Type B pancreatic cell (in vitro differentiated cells): ENCODE data around the gene LDLRAD4. TPM values are rescaled to one million over a fixed set of nuclear protein-coding genes. Genes with fewer than 3 reads are reported as not detected.

Experiments used
- DNase-seq: peaks from one replicate; pipeline ENCODE4 v3.0.0; 2021; ENCODE audit warnings: mixed read lengths; ENCODE audit not compliant: unreplicated experiment; ENCODE audit errors: extremely low spot score
- H3K27ac Mint-ChIP-seq: 2 replicates; pipeline ENCODE4 v1.8.0; 2021; ENCODE audit warnings: mild to moderate bottlenecking, mixed read lengths
- H3K27me3 Mint-ChIP-seq: 2 replicates; pipeline ENCODE4 v1.8.0; 2021; ENCODE audit warnings: mixed read lengths
- H3K36me3 Mint-ChIP-seq: 2 replicates; pipeline ENCODE4 v1.8.0; 2021; ENCODE audit warnings: mixed read lengths
- H3K4me1 Mint-ChIP-seq: one replicate; pipeline ENCODE4 v1.8.0; 2021; ENCODE audit warnings: mixed read lengths; ENCODE audit not compliant: unreplicated experiment
- H3K4me3 Mint-ChIP-seq: 2 replicates; pipeline ENCODE4 v1.8.0; 2021; ENCODE audit warnings: mild to moderate bottlenecking, mixed read lengths
- H3K9me3 Mint-ChIP-seq: 2 replicates; pipeline ENCODE4 v1.8.0; 2021; ENCODE audit warnings: mixed read lengths
- CTCF ChIP-seq: fragments of 200-600 bp; sonication (generic); conservative IDR thresholded peaks from 2 replicates; pipeline ENCODE4 v1.5.0; 2021; ENCODE audit warnings: antibody characterized with exemption, mild to moderate bottlenecking
- total RNA-seq: library from RNA; stranded (reverse); gene quantifications from 2 replicates; pipeline ENCODE4 v1.2.1, GENCODE V29; 2021; ENCODE audit warnings: low replicate concordance

Gene LDLRAD4
- total RNA-seq, 1 donor from 2014 or later: 2.4 TPM

GRCh38 chr18:13414102-13414501, 195.5 kb downstream of the LDLRAD4 start:
- peaks cover 6% of the 10 kb centered on the region for H3K9me3 Mint-ChIP-seq
- no peak for DNase-seq
- no peak for TF ChIP-seq CTCF
- H3K36me3 Mint-ChIP-seq: no peaks in the 10 kb centered on the region
- no peaks in the 10 kb centered on the region for H3K27me3 Mint-ChIP-seq
- no peak overlapping the region for H3K27ac Mint-ChIP-seq
- H3K4me3 Mint-ChIP-seq: no peak overlapping the region
- H3K4me1 Mint-ChIP-seq: no peaks in the 10 kb centered on the region

GRCh38 chr18:13414521-13414920, 196.0 kb downstream of the LDLRAD4 start:
- Mint-ChIP-seq H3K4me3 (no peak overlapping the region), H3K4me1 (no peaks in the 10 kb centered on the region), H3K36me3 (no peaks in the 10 kb centered on the region), H3K27ac (no peak overlapping the region), H3K27me3 (no peaks in the 10 kb centered on the region), H3K9me3 (peaks cover 6% of the 10 kb centered on the region)
- no peak for TF ChIP-seq CTCF
- no peak for DNase-seq

GRCh38 chr18:13415736-13416135, 197.2 kb downstream of the LDLRAD4 start:
- H3K36me3 Mint-ChIP-seq: no peaks in the 10 kb centered on the region
- no peak overlapping the region for H3K4me3 Mint-ChIP-seq
- H3K27me3 Mint-ChIP-seq: no peaks in the 10 kb centered on the region
- no peak for DNase-seq
- no peaks in the 10 kb centered on the region for H3K4me1 Mint-ChIP-seq
- H3K9me3 Mint-ChIP-seq: peaks cover 6% of the 10 kb centered on the region
- no peak for TF ChIP-seq CTCF
- no peak overlapping the region for H3K27ac Mint-ChIP-seq

GRCh38 chr18:13416208-13416607, 197.6 kb downstream of the LDLRAD4 start:
- Mint-ChIP-seq H3K9me3 (peaks cover 6% of the 10 kb centered on the region), H3K4me3 (no peak overlapping the region), H3K4me1 (no peaks in the 10 kb centered on the region), H3K27me3 (no peaks in the 10 kb centered on the region), H3K36me3 (no peaks in the 10 kb centered on the region), H3K27ac (no peak overlapping the region)
- no peak for DNase-seq
- TF ChIP-seq CTCF: no peak

- H3K9me3 Mint-ChIP-seq: peaks cover 6% of the 10 kb centered on the region
- no peaks in the 10 kb centered on the region for H3K27me3 Mint-ChIP-seq
- H3K36me3 Mint-ChIP-seq: no peaks in the 10 kb centered on the region
- no peak for DNase-seq
- no peak overlapping the region for H3K4me3 Mint-ChIP-seq
- H3K27ac Mint-ChIP-seq: no peak overlapping the region
- no peaks in the 10 kb centered on the region for H3K4me1 Mint-ChIP-seq
- TF ChIP-seq CTCF: no peak
These were observed 198.3 kb downstream of the LDLRAD4 start for GRCh38 chr18:13416848-13417247.

- Mint-ChIP-seq H3K27ac (no peak overlapping the region), H3K4me3 (no peak overlapping the region), H3K36me3 (no peaks in the 10 kb centered on the region), H3K9me3 (no peaks in the 10 kb centered on the region), H3K27me3 (no peaks in the 10 kb centered on the region), H3K4me1 (no peaks in the 10 kb centered on the region)
- DNase-seq: no peak
- no peak for TF ChIP-seq CTCF
These were observed 199.6 kb downstream of the LDLRAD4 start for GRCh38 chr18:13418013-13418710.
